HepG2 (cell line): ENCODE data around the gene EEFSEC. TPM values are rescaled to one million over a fixed set of nuclear protein-coding genes. Genes with fewer than 3 reads are reported as not detected.
A peak's percentile ranks its signal among the peaks of the same experiment; 100 is the strongest.

ENCODE experiments used
- ATF7 ChIP-seq, 2 experiments: fragments of 450-650 bp in 1 of 2; sonication (generic) in 1 of 2; formaldehyde crosslinking in 1 of 2; IDR thresholded peaks; 2 replicates each; pipeline versions ENCODE4 v1.4.0 to v1.6.1; 2016 to 2020; ENCODE audit warnings: antibody characterized with exemption in 1 of 2, mild to moderate bottlenecking in 1 of 2, missing genetic modification reagents in 1 of 2
- BATF2 ChIP-seq: sonication (generic); formaldehyde crosslinking; IDR thresholded peaks from 2 replicates; pipeline ENCODE4 v1.8.0; 2022; ENCODE audit warnings: mild to moderate bottlenecking, missing genetic modification reagents, moderate library complexity
- NONO ChIP-seq, 2 experiments: fragments of 450-650 bp in 1 of 2; sonication (generic) in 1 of 2; formaldehyde crosslinking in 1 of 2; IDR thresholded peaks in 1 of 2; conservative IDR thresholded peaks in 1 of 2; 2 replicates each; pipeline versions ENCODE4 v1.6.1 to v1.8.0; 2017 to 2022; ENCODE audit warnings: mild to moderate bottlenecking in 1 of 2, missing genetic modification reagents in 1 of 2, moderate library complexity in 1 of 2
- RFXAP ChIP-seq: sonication (generic); formaldehyde crosslinking; IDR thresholded peaks from 2 replicates; pipeline ENCODE4 v1.4.0; 2020; ENCODE audit warnings: missing genetic modification reagents, borderline replicate concordance
- SP2 ChIP-seq: sonication (generic); formaldehyde crosslinking; IDR thresholded peaks from 2 replicates; pipeline ENCODE4 v1.5.1; 2020; ENCODE audit warnings: mild to moderate bottlenecking, missing genetic modification reagents
- ZBTB1 ChIP-seq: sonication (generic); formaldehyde crosslinking; IDR thresholded peaks from 2 replicates; pipeline ENCODE4 v1.4.0; 2020; ENCODE audit warnings: missing genetic modification reagents, borderline replicate concordance
- ZBTB40 ChIP-seq, 2 experiments: fragments of 450-650 bp in 1 of 2; sonication (generic) in 1 of 2; formaldehyde crosslinking in 1 of 2; IDR thresholded peaks; 2 replicates each; pipeline versions ENCODE4 v1.6.1 to v1.8.0; 2016 to 2022; ENCODE audit warnings: antibody characterized with exemption in 1 of 2, mild to moderate bottlenecking in 1 of 2, missing genetic modification reagents in 1 of 2
- ZNF619 ChIP-seq: sonication (generic); formaldehyde crosslinking; IDR thresholded peaks from 2 replicates; pipeline ENCODE4 v1.4.0; 2020; ENCODE audit warnings: mild to moderate bottlenecking, missing genetic modification reagents
- ZNF652 ChIP-seq: IDR thresholded peaks from 2 replicates; pipeline ENCODE4 v1.6.1; 2016; ENCODE audit warnings: low read depth, borderline replicate concordance
- polyA plus RNA-seq, 8 experiments: library from polyadenylated mRNA; depleted of rRNA in 3 of 8; stranded (reverse) in 7 of 8; unstranded in 1 of 8; fragments of >200 nt; fragmentation: Illumina TruSeq in 4 of 8; extraction: Trizol in 4 of 8; gene quantifications; 2 replicates each; pipeline versions ENCODE4 v1.2.1 to v1.2.3, GENCODE V29; 2011 to 2016; ENCODE audit warnings: low read depth in 4 of 8, missing spikeins in 1 of 8, mixed read lengths in 1 of 8; ENCODE audit not compliant: insufficient read depth in 1 of 8
- total RNA-seq, 5 experiments: library from RNA; depleted of rRNA; stranded (reverse); fragments of >200 nt; fragmentation: Illumina TruSeq; extraction: Trizol; gene quantifications; 2 replicates each; pipeline ENCODE4 v1.2.3, GENCODE V29; 2016; ENCODE audit warnings: low read depth in 1 of 5
- TF ChIP-seq, protein P1 (sequence below): sonication (generic); formaldehyde crosslinking; IDR thresholded peaks from 2 replicates; pipeline ENCODE4 v1.9.0; 2022; ENCODE audit warnings: missing genetic modification reagents, mild to moderate bottlenecking, borderline replicate concordance
- TF ChIP-seq, protein P2 (sequence below): sonication (generic); formaldehyde crosslinking; IDR thresholded peaks from 2 replicates; pipeline ENCODE4 v1.4.0; 2020; ENCODE audit warnings: mild to moderate bottlenecking, missing genetic modification reagents
- TF ChIP-seq, protein P3 (sequence below): sonication (generic); formaldehyde crosslinking; IDR thresholded peaks from 2 replicates; pipeline ENCODE4 v1.5.1; 2020; ENCODE audit warnings: mild to moderate bottlenecking, missing genetic modification reagents, borderline replicate concordance

The EEFSEC gene
- total and polyA plus RNA-seq, 2 of the 13 experiments (the other 11 are each of a cell fraction or from before 2014, with no cell fraction given): 6.4 to 24.2 TPM

GRCh38 chr3:128153156-128154041 is at the start of gene EEFSEC (continued):
- TF ChIP-seq ZBTB40 (IDR thresholded peaks at IDR 0.05) (peak; percentile 55), ZBTB40 (CRISPR knock-in tag; IDR thresholded peaks at IDR 0.05) (peak; percentile 90), ZBTB1 (CRISPR knock-in tag) (no peak; the same call in 1 of the 2 replicates), NONO (IDR thresholded peaks at IDR 0.05) (no peak), NONO (CRISPR knock-in tag; conservative IDR thresholded peaks at IDR 0.05) (peak; percentile 96), ZNF652 (CRISPR knock-in tag) (0 out of 2 replicates have a peak, but pooled peaks have one; percentile 41), ATF7 (IDR thresholded peaks at IDR 0.05) (no peak), ATF7 (CRISPR knock-in tag; IDR thresholded peaks at IDR 0.05) (peak; percentile 35; the same call in 1 of the 2 replicates), SP2 (CRISPR knock-in tag) (peak; percentile 80), RFXAP (CRISPR knock-in tag) (peak; percentile 80; the same call in 1 of the 2 replicates), ZNF619 (CRISPR knock-in tag) (peak; percentile 73), BATF2 (CRISPR knock-in tag) (peak; percentile 92)
- TF ChIP-seq, protein P1, sequence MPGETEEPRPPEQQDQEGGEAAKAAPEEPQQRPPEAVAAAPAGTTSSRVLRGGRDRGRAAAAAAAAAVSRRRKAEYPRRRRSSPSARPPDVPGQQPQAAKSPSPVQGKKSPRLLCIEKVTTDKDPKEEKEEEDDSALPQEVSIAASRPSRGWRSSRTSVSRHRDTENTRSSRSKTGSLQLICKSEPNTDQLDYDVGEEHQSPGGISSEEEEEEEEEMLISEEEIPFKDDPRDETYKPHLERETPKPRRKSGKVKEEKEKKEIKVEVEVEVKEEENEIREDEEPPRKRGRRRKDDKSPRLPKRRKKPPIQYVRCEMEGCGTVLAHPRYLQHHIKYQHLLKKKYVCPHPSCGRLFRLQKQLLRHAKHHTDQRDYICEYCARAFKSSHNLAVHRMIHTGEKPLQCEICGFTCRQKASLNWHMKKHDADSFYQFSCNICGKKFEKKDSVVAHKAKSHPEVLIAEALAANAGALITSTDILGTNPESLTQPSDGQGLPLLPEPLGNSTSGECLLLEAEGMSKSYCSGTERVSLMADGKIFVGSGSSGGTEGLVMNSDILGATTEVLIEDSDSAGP (CRISPR knock-in tag): peak; percentile 96
- TF ChIP-seq, protein P2, sequence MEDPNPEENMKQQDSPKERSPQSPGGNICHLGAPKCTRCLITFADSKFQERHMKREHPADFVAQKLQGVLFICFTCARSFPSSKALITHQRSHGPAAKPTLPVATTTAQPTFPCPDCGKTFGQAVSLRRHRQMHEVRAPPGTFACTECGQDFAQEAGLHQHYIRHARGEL: peak; percentile 86; the same call in 1 of the 2 replicates
- TF ChIP-seq, protein P3, sequence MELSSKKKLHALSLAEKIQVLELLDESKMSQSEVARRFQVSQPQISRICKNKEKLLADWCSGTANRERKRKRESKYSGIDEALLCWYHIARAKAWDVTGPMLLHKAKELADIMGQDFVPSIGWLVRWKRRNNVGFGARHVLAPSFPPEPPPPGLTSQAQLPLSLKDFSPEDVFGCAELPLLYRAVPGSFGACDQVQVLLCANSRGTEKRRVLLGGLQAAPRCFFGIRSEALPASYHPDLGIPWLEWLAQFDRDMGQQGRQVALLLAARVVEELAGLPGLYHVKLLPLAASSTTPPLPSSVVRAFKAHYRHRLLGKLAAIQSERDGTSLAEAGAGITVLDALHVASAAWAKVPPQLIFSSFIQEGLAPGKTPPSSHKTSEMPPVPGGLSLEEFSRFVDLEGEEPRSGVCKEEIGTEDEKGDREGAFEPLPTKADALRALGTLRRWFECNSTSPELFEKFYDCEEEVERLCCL (CRISPR knock-in tag): no peak
